H1 (cell line): ENCODE data around the gene FOXM1. TPM values are rescaled to one million over a fixed set of nuclear protein-coding genes. Genes with fewer than 3 reads are reported as not detected.

Experiments used
- CTCF ChIA-PET: fragments of 300-600 bp; sonication (Branson Sonifier 250); formaldehyde crosslinking; loops from one replicate; lab custom pipeline; 2021; ENCODE audit not compliant: partially characterized antibody; lab: Charles Lee
- POLR2A ChIA-PET: fragments of 300-600 bp; sonication (Branson Sonifier 250); formaldehyde crosslinking; loops from one replicate; lab custom pipeline; 2021; ENCODE audit warnings: inconsistent platforms; ENCODE audit not compliant: partially characterized antibody; lab: Charles Lee
- DNase-seq, 2 experiments: peaks; one replicate each; pipeline versions ENCODE4 v3.0.0 to v3.0.0-alpha.2; 2010 to 2022; ENCODE audit warnings: low spot score in 2 of 2, low read depth in 1 of 2, mixed read lengths in 1 of 2
- FAIRE-seq: peaks from 2 replicates; lab custom pipeline; 2011; peaks lifted over from hg19 to GRCh38; lab: Jason Lieb, UNC
- H2AFZ ChIP-seq: 2 replicates; pipeline ENCODE4 v1.8.1; 2012; ENCODE audit warnings: low read length, inconsistent platforms
- H2AK5ac ChIP-seq: 2 replicates; pipeline ENCODE4 v1.6.1; 2013; ENCODE audit warnings: low read depth, low read length
- H2BK120ac ChIP-seq: replicated peaks from 2 replicates; pipeline ENCODE3; 2013; ENCODE audit warnings: low read depth, low read length, inconsistent platforms
- H2BK12ac ChIP-seq: 2 replicates; pipeline ENCODE4 v1.6.1; 2013; ENCODE audit warnings: low read depth, low read length
- H2BK15ac ChIP-seq: 2 replicates; pipeline ENCODE4 v1.6.1; 2013; ENCODE audit warnings: low read length
- H2BK20ac ChIP-seq: 2 replicates; pipeline ENCODE4 v1.6.1; 2013; ENCODE audit warnings: low read length
- H2BK5ac ChIP-seq: 2 replicates; pipeline ENCODE4 v1.6.1; 2013; ENCODE audit warnings: low read depth, low read length
- H3K14ac ChIP-seq: 2 replicates; pipeline ENCODE4 v1.6.1; 2013; ENCODE audit warnings: inconsistent platforms; ENCODE audit not compliant: insufficient read length
- H3K18ac ChIP-seq: 2 replicates; pipeline ENCODE4 v1.6.1; 2013; ENCODE audit warnings: low read length; ENCODE audit errors: extremely low read depth
- H3K23ac ChIP-seq: 2 replicates; pipeline ENCODE4 v1.6.1; 2013; ENCODE audit warnings: inconsistent platforms; ENCODE audit not compliant: insufficient read length
- H3K23me2 ChIP-seq: 2 replicates; pipeline ENCODE4 v1.6.1; 2013; ENCODE audit warnings: low read depth, low read length
- H3K27ac ChIP-seq: 2 replicates; pipeline ENCODE4 v1.6.1; 2011; ENCODE audit warnings: low read depth, low read length, inconsistent platforms
- H3K27me3 ChIP-seq, 4 experiments: replicated peaks in 1 of 4; 1 replicate in 1 of 4; 2 replicates in 3 of 4; pipeline versions ENCODE4 v1.6.1 to v1.8.1; 2011 to 2013; ENCODE audit warnings: low read length in 3 of 4, mild to moderate bottlenecking in 3 of 4, inconsistent platforms in 2 of 4, mixed read lengths in 2 of 4, moderate library complexity in 1 of 4; ENCODE audit not compliant: control insufficient read depth in 3 of 4, insufficient read depth in 3 of 4; ENCODE audit errors: extremely low read depth in 1 of 4
- H3K36me3 ChIP-seq, 4 experiments: 2 replicates each; pipeline versions ENCODE4 v1.6.1 to v1.8.1; 2011 to 2013; ENCODE audit warnings: mild to moderate bottlenecking in 4 of 4, low read length in 3 of 4, moderate library complexity in 2 of 4, control low read depth in 1 of 4, inconsistent platforms in 1 of 4; ENCODE audit not compliant: insufficient read depth in 4 of 4, control insufficient read depth in 2 of 4
- H3K4ac ChIP-seq: replicated peaks from 2 replicates; pipeline ENCODE3; 2013; ENCODE audit warnings: low read length, low read depth, mixed read lengths, inconsistent platforms; ENCODE audit not compliant: insufficient read length
- H3K4me1 ChIP-seq, 4 experiments: replicated peaks in 1 of 4; 1 replicate in 1 of 4; 2 replicates in 3 of 4; pipeline versions ENCODE4 v1.6.1 to v1.8.1; 2011 to 2013; ENCODE audit warnings: low read length in 3 of 4, inconsistent platforms in 2 of 4, mixed read lengths in 1 of 4; ENCODE audit not compliant: insufficient read depth in 4 of 4, control insufficient read depth in 3 of 4
- H3K4me2 ChIP-seq, 2 experiments: 2 replicates each; pipeline versions ENCODE4 v1.6.1 to v1.8.1; 2011 to 2013; ENCODE audit warnings: low read depth in 2 of 2, low read length in 2 of 2, control low read depth in 1 of 2, inconsistent platforms in 1 of 2, mild to moderate bottlenecking in 1 of 2; ENCODE audit not compliant: insufficient read depth in 1 of 2
- H3K4me3 ChIP-seq, 4 experiments: fragments of 200-600, 300-600 bp in 1 of 4; sonication (generic), shearing (Covaris generic), sonication (Bioruptor Twin) in 1 of 4; 2 replicates each; pipeline versions ENCODE4 v1.5.1 to v1.8.1; 2011 to 2016; ENCODE audit warnings: low read length in 4 of 4, low read depth in 3 of 4, control low read depth in 2 of 4, inconsistent platforms in 2 of 4, mild to moderate bottlenecking in 2 of 4, mixed read lengths in 1 of 4, moderate library complexity in 1 of 4; ENCODE audit not compliant: insufficient read depth in 2 of 4; ENCODE audit errors: extremely low read depth in 1 of 4
- H3K56ac ChIP-seq: replicated peaks from 2 replicates; pipeline ENCODE3; 2013; ENCODE audit warnings: low read depth, mild to moderate bottlenecking, mixed read lengths, low read length, inconsistent platforms; ENCODE audit not compliant: insufficient read length
- H3K79me1 ChIP-seq: 2 replicates; pipeline ENCODE4 v1.6.1; 2013; ENCODE audit warnings: low read depth, low read length, control low read depth
- H3K79me2 ChIP-seq, 2 experiments: 2 replicates each; pipeline versions ENCODE4 v1.6.1 to v1.8.1; 2012 to 2013; ENCODE audit warnings: low read length in 2 of 2, mild to moderate bottlenecking in 2 of 2, inconsistent platforms in 1 of 2; ENCODE audit not compliant: insufficient read depth in 2 of 2, control insufficient read depth in 1 of 2
- H3K9ac ChIP-seq, 4 experiments: replicated peaks in 1 of 4; 1 replicate in 1 of 4; 2 replicates in 3 of 4; pipeline versions ENCODE4 v1.6.1 to v1.8.1; 2011 to 2013; ENCODE audit warnings: low read depth in 3 of 4, low read length in 3 of 4, control low read depth in 2 of 4, mild to moderate bottlenecking in 2 of 4, moderate library complexity in 2 of 4, inconsistent platforms in 1 of 4; ENCODE audit errors: extremely low read depth in 1 of 4
- H3K9me3 ChIP-seq, 2 experiments: 2 replicates each; pipeline versions ENCODE4 v1.6.1 to v1.8.1; 2012 to 2013; ENCODE audit warnings: mild to moderate bottlenecking in 2 of 2, moderate library complexity in 2 of 2, control low read depth in 1 of 2, inconsistent platforms in 1 of 2, low read depth in 1 of 2, low read length in 1 of 2, mixed read lengths in 1 of 2; ENCODE audit not compliant: insufficient read depth in 2 of 2
- H4K20me1 ChIP-seq, 2 experiments: replicated peaks in 1 of 2; 2 replicates each; pipeline versions ENCODE3 to v1.8.1; 2011 to 2013; ENCODE audit warnings: inconsistent platforms in 2 of 2, low read length in 2 of 2, mild to moderate bottlenecking in 1 of 2; ENCODE audit not compliant: insufficient read depth in 2 of 2, control insufficient read depth in 1 of 2
- H4K5ac ChIP-seq: 2 replicates; pipeline ENCODE4 v1.6.1; 2013; ENCODE audit warnings: low read length, low read depth, mixed read lengths, inconsistent platforms; ENCODE audit not compliant: insufficient read length
- H4K8ac ChIP-seq: 2 replicates; pipeline ENCODE4 v1.8.0; 2013; ENCODE audit warnings: mild to moderate bottlenecking, moderate library complexity, low read length, inconsistent platforms; ENCODE audit not compliant: insufficient read depth; ENCODE audit errors: extremely low read depth
- H4K91ac ChIP-seq: replicated peaks from 2 replicates; pipeline ENCODE3; 2013; ENCODE audit warnings: low read length, mixed read lengths, inconsistent platforms; ENCODE audit not compliant: insufficient read length
- CEBPB ChIP-seq: IDR thresholded peaks from 2 replicates; pipeline ENCODE4 v1.6.1; 2012; ENCODE audit warnings: low read depth, low read length
- GABPA ChIP-seq: IDR thresholded peaks from 2 replicates; pipeline ENCODE4 v1.6.1; 2011; ENCODE audit warnings: mild to moderate bottlenecking, low read length, moderate library complexity, borderline replicate concordance; ENCODE audit not compliant: insufficient read depth
- POU5F1 ChIP-seq: IDR thresholded peaks from 2 replicates; pipeline ENCODE4 v1.6.1; 2011; ENCODE audit warnings: low read depth, mild to moderate bottlenecking, low read length, moderate library complexity
- WGBS, 2 experiments: shearing (Covaris generic) in 1 of 2; methylation state at CpG; one replicate each; pipeline versions ENCODE4 v1.1.6 to v1.1.7; 2013 to 2015; ENCODE audit warnings: low lambda C conversion rate in 2 of 2, mixed read lengths in 2 of 2, inconsistent platforms in 1 of 2, low coverage in 1 of 2, missing lambda C conversion rate in 1 of 2; ENCODE audit not compliant: insufficient replicate concordance in 2 of 2, insufficient coverage in 1 of 2, insufficient read length in 1 of 2; ENCODE audit errors: extremely low coverage in 1 of 2, missing lambda C conversion rate in 1 of 2; 5-methylcytosine and 5-hydroxymethylcytosine counted together
- polyA plus RNA-seq, 7 experiments: library from polyadenylated mRNA; depleted of rRNA in 3 of 7; stranded (reverse) in 5 of 7; unstranded in 2 of 7; fragments of >200 nt in 5 of 7; fragments of 200-250 nt in 2 of 7; gene quantifications; 1 replicate in 5 of 7; 2 replicates in 1 of 7; 4 replicates in 1 of 7; pipeline versions ENCODE4 v1.2.1 to v1.2.3, GENCODE V29; 2011 to 2013; ENCODE audit warnings: missing spikeins in 2 of 7, mixed read lengths in 2 of 7
- total RNA-seq: library from RNA; stranded (reverse); fragmentation: NEBNext Ultra II Directional; extraction: Animal tissue kit (Norgen Biotek cat#: 25700); gene quantifications from 2 replicates; pipeline ENCODE4 v1.2.1, GENCODE V29; 2021

The FOXM1 gene
- total and polyA plus RNA-seq, 2 of the 8 experiments (the other 6 are each of a cell fraction or from before 2014, with no cell fraction given) = 58.1 to 121 TPM

DNA sequence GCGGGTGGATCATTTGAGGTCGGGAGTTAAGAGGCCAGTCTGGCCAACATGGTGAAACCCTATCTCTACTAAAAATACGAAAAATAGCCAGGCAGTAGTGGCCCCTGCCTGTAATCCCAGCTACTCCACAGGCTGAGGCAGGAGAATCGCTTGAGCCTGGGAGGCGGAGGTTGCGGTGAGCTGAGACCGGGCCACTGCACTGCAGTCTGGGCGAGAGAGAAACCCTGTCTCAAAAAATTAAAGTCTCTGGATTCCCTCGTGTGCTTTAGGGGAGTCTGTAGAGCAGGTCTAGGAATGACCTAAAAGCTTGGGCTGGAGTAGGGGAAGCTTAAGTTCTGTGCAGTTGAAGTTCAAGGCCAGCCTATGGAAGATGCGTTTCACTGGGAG, 13.0 kb upstream of the FOXM1 start:
- POLR2A ChIA-PET = interaction anchor here (0.6 to 2.7 kb wide), 19 partner anchors 10 to 167 kb away, joined by 3 to 26 read pairs (median 4); partner anchors contain the start of genes FOXM1, NRIP2 and RHNO1

More for the DNA sequence above, 13.0 kb upstream of the FOXM1 start:
- H3K79me1 ChIP-seq = 0 out of 2 replicates have a peak, but pooled peaks cover 2% of the 10 kb centered on the region
- 0 out of 2 replicates have a peak overlapping the region, but pooled peaks have one; percentile 65 for H2BK15ac ChIP-seq
- peak overlapping the region; percentile 47 for H3K56ac ChIP-seq
- H3K4ac ChIP-seq = no peak overlapping the region
- H2AFZ ChIP-seq = peak overlapping the region; percentile 56; the same call in 1 of the 2 replicates
- peak overlapping the region; percentile 72 for H4K5ac ChIP-seq
- no peaks in the 10 kb centered on the region for H3K9me3 ChIP-seq
- no peak overlapping the region for H2BK120ac ChIP-seq
- H2AK5ac ChIP-seq = no peak overlapping the region; the same call in 1 of the 2 replicates
- peaks cover 8 to 27% (median 18%) of the 10 kb centered on the region in 4 experiments for H3K36me3 ChIP-seq
- FAIRE-seq (no peak), DNase-seq (no peak)
- peak overlapping the region; percentile 57; the same call in 1 of the 2 replicates for H3K27ac ChIP-seq
- H3K79me2 ChIP-seq = peaks cover 0 to 6% of the 10 kb centered on the region in 2 experiments; a peak in 2 of 4 replicates
- H3K4me3 ChIP-seq = peak overlapping the region; percentile 52 to 85 (median 70)
- 68% methylated on average over 10 of the region's 10 CpGs; no CpG with 5 or more reads in 1 of the 2 experiments for WGBS, 2 experiments
- no peaks in the 10 kb centered on the region for H3K27me3 ChIP-seq
- H4K91ac ChIP-seq = peak overlapping the region; percentile 8
- H3K9ac ChIP-seq = peak overlapping the region in 3 of 4 experiments; percentile 68 to 77 (median 72); a peak in 6 of 7 replicates
- H3K14ac ChIP-seq = no peak overlapping the region
- peak overlapping the region; percentile 89 for H3K18ac ChIP-seq
- TF ChIP-seq GABPA = no peak
- no peak for TF ChIP-seq CEBPB
- TF ChIP-seq POU5F1 = no peak
- H2BK20ac ChIP-seq = no peak overlapping the region
- H3K4me2 ChIP-seq = peak overlapping the region; percentile 85
- peak overlapping the region; percentile 83; the same call in 1 of the 2 replicates for H4K8ac ChIP-seq
- no peaks in the 10 kb centered on the region; the same call in 1 of the 2 replicates for H3K23me2 ChIP-seq
- peak overlapping the region; percentile 3 for H3K23ac ChIP-seq
- CTCF ChIA-PET = interaction anchor here (0.9 to 15.6 kb wide), 6 partner anchors 10 to 144 kb away, joined by 3 to 143 read pairs (median 4); no protein-coding TSS in a partner anchor
- H2BK12ac ChIP-seq = no peak overlapping the region
- H4K20me1 ChIP-seq = peaks cover under 1 to 3% of the 10 kb centered on the region in 2 experiments
- H2BK5ac ChIP-seq = peak overlapping the region; percentile 79; the same call in 1 of the 2 replicates
- peaks cover 2 to 3% (median 2%) of the 10 kb centered on the region in 4 experiments; a peak in 4 of 7 replicates for H3K4me1 ChIP-seq
